Adrenal gland (tissue), 5 donors: ENCODE measurements around the gene CCL8.

ENCODE experiments used
- CTCF ChIP-seq, 6 experiments: fragments of 450-650 bp in 4 of 6; fragments of 200-600 bp in 2 of 6; sonication (generic) in 1 of 6; IDR thresholded peaks; 1 replicate in 5 of 6; 2 replicates in 1 of 6; pipeline versions ENCODE4 v1.5.1 to v1.8.0; 2016 to 2021; ENCODE audit warnings: antibody characterized with exemption in 6 of 6, mild to moderate bottlenecking in 2 of 6, moderate library complexity in 1 of 6
- POLR2A ChIP-seq, 2 donors: fragments of 450-650 bp; IDR thresholded peaks; one replicate each; pipeline ENCODE4 v1.6.1; 2017; ENCODE audit warnings: antibody characterized with exemption in 2 of 2, mild to moderate bottlenecking in 2 of 2, moderate library complexity in 1 of 2
- donor health status: DM: no; HTN: no; CAD: no.

DNA sequence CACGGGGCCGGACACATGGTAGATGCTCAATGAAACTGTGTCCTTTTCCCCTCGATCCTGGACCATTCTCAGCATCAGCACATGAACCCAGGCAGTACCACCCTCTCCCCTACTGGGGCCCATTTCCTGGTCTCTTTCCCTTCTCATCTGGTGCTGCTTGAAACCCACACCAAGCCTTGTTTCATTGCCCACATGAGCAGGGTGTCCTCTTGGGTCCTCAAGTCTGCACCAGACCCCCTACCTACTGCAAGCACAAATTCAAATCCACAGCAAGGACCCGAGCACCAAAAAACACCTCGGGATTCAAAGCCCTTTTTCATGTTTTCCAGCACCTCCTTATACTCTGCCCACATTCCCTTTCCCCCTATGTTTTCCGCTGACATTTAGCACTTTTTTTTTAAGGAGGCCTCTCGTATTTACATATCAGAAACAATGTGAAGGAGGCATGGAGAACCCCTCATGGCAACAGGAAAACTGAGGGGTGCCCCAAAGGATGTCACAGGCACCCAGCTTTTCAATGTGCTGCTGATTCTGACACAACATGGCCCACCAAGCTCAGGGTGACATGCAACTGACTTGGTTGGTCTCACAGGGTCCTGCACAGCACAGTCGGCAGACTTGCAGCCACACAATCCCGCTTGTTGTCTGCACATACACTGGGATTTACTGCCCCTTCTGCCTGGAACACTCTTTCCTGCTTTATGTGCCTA, 48.4 kb downstream of the CCL8 start:
- no peak for TF ChIP-seq CTCF (IDR thresholded peaks at IDR 0.05)
- no peak for TF ChIP-seq POLR2A (IDR thresholded peaks at IDR 0.05)
